ENCODE measurements around the gene COL18A1. TPM values are rescaled to one million over a fixed set of nuclear protein-coding genes. Genes with fewer than 3 reads are reported as not detected.

Gene COL18A1
- total and polyA plus RNA-seq, 2 of the 8 experiments (the other 6 are each of a cell fraction or from before 2014, with no cell fraction given), result 145 to 201 TPM

GRCh38 chr21:45475797-45476570 is 71.0 kb downstream of the COL18A1 start:
- POLR2A ChIA-PET (ENCODE audit: partially characterized antibody), result interaction anchor here (1.0 to 1.9 kb wide), 2 partner anchors 12 to 29 kb away, joined by 4 to 5 read pairs; no protein-coding TSS in a partner anchor
- CTCF ChIA-PET (ENCODE audit: partially characterized antibody), result interaction anchor here (0.7 to 1.3 kb wide), 8 partner anchors 9 to 338 kb away, joined by 3 to 4 read pairs (median 3); no protein-coding TSS in a partner anchor
- H3K4ac ChIP-seq (replicated peaks; ENCODE audit: insufficient read length, low read depth, low read length), result no peak overlapping the region
- no peak for DNase-seq (ENCODE audit: low read depth in 1 of 2, low spot score in 2 of 2)
- H3K4me2 ChIP-seq (ENCODE audit: insufficient read depth in 1 of 2, low read depth in 2 of 2, low read length in 2 of 2), result no peak overlapping the region
- H2AK5ac ChIP-seq (ENCODE audit: low read depth, low read length), result no peak overlapping the region
- H2AFZ ChIP-seq (ENCODE audit: low read length), result no peak overlapping the region
- H2BK15ac ChIP-seq (ENCODE audit: low read length), result no peak overlapping the region
- H3K9me3 ChIP-seq (ENCODE audit: insufficient read depth in 2 of 2, low read depth in 1 of 2, low read length in 1 of 2), result peaks cover 3 to 4% of the 10 kb centered on the region in 2 experiments; a peak in 2 of 4 replicates
- peaks cover 10% of the 10 kb centered on the region for H3K23me2 ChIP-seq (ENCODE audit: low read depth, low read length)
- H2BK5ac ChIP-seq (ENCODE audit: low read depth, low read length), result no peak overlapping the region
- H3K4me1 ChIP-seq (replicated peaks in 1 of 4; ENCODE audit: control insufficient read depth in 3 of 4, insufficient read depth in 4 of 4, low read length in 3 of 4), result no peaks in the 10 kb centered on the region; a peak in 1 of 7 replicates
- no peak overlapping the region for H3K56ac ChIP-seq (replicated peaks; ENCODE audit: insufficient read length, low read depth, low read length)
- no peak overlapping the region for H2BK20ac ChIP-seq (ENCODE audit: low read length)
- H4K8ac ChIP-seq (ENCODE audit: extremely low read depth, insufficient read depth, low read length), result 0 out of 2 replicates have a peak overlapping the region, but pooled peaks have one; percentile 57
- H3K79me2 ChIP-seq (ENCODE audit: control insufficient read depth in 1 of 2, insufficient read depth in 2 of 2, low read length in 2 of 2), result peaks cover 0 to 17% of the 10 kb centered on the region in 2 experiments; a peak in 1 of 4 replicates
- peaks cover 10% of the 10 kb centered on the region for H3K79me1 ChIP-seq (ENCODE audit: low read depth, low read length)
- H3K9ac ChIP-seq (replicated peaks in 1 of 4; ENCODE audit: extremely low read depth in 1 of 4, low read depth in 3 of 4, low read length in 3 of 4), result no peak overlapping the region
- WGBS, 2 experiments (ENCODE audit: extremely low coverage in 1 of 2, insufficient coverage in 1 of 2, insufficient read length in 1 of 2, insufficient replicate concordance in 2 of 2, low coverage in 1 of 2, low lambda C conversion rate in 2 of 2, missing lambda C conversion rate in 1 of 2), result 96 to 100% methylated on average over 1 to 52 of the region's 53 CpGs
- H4K20me1 ChIP-seq (replicated peaks in 1 of 2; ENCODE audit: control insufficient read depth in 1 of 2, insufficient read depth in 2 of 2, low read length in 2 of 2), result peaks cover 19 to 26% of the 10 kb centered on the region in 2 experiments
- no peak overlapping the region for H3K27ac ChIP-seq (ENCODE audit: low read depth, low read length)
- no peak overlapping the region for H3K4me3 ChIP-seq (ENCODE audit: extremely low read depth in 1 of 4, insufficient read depth in 2 of 4, low read depth in 3 of 4, low read length in 4 of 4)
- H3K23ac ChIP-seq (ENCODE audit: insufficient read length), result no peak overlapping the region
- no peak overlapping the region for H3K18ac ChIP-seq (ENCODE audit: extremely low read depth, low read length)
- no peak for FAIRE-seq
- peak overlapping the region; percentile 91 for H4K91ac ChIP-seq (replicated peaks; ENCODE audit: insufficient read length, low read length)
- H4K5ac ChIP-seq (ENCODE audit: insufficient read length, low read depth, low read length), result no peak overlapping the region
- no peak overlapping the region for H3K14ac ChIP-seq (ENCODE audit: insufficient read length)
- H2BK120ac ChIP-seq (replicated peaks; ENCODE audit: low read depth, low read length), result no peak overlapping the region
- H2BK12ac ChIP-seq (ENCODE audit: low read depth, low read length), result peak overlapping the region; percentile 12; the same call in 1 of the 2 replicates
- H3K27me3 ChIP-seq (replicated peaks in 1 of 4; ENCODE audit: control insufficient read depth in 3 of 4, extremely low read depth in 1 of 4, insufficient read depth in 3 of 4, low read length in 3 of 4), result no peaks in the 10 kb centered on the region
- peaks cover 7 to 67% (median 36%) of the 10 kb centered on the region in 4 experiments for H3K36me3 ChIP-seq (ENCODE audit: control insufficient read depth in 2 of 4, insufficient read depth in 4 of 4, low read length in 3 of 4)
- TF ChIP-seq SIRT6 (IDR thresholded peaks at IDR 0.05; ENCODE audit: low read length) (no peak), CBX5 (IDR thresholded peaks at IDR 0.05; ENCODE audit: low read depth, low read length) (no peak), SUZ12 (IDR thresholded peaks at IDR 0.05; ENCODE audit: low read length) (no peak), TAF1 (IDR thresholded peaks at IDR 0.05; ENCODE audit: low read depth, low read length) (no peak), RFX5 (IDR thresholded peaks at IDR 0.05; ENCODE audit: borderline replicate concordance, low read depth, low read length) (no peak), EP300 (IDR thresholded peaks at IDR 0.05; ENCODE audit: borderline replicate concordance in 1 of 2, low read depth in 2 of 2, low read length in 2 of 2) (no peak), CHD2 (IDR thresholded peaks at IDR 0.05; ENCODE audit: low read length) (no peak), NANOG (IDR thresholded peaks at IDR 0.05; ENCODE audit: insufficient read depth, low read depth, low read length, poor library complexity, severe bottlenecking) (no peak), RBBP5 (IDR thresholded peaks at IDR 0.05; ENCODE audit: borderline replicate concordance, low read depth, low read length) (no peak), ATF2 (IDR thresholded peaks at IDR 0.05; ENCODE audit: low read length) (no peak)

All from H1 (cell line).